Calu3 (cell line): ENCODE results near the gene SPOCK1. TPM values are rescaled to one million over a fixed set of nuclear protein-coding genes. Genes with fewer than 3 reads are reported as not detected.

Experiments
- BruUV-seq: library from RNA; stranded (reverse); fragments of 400-500 nt; replicated peaks from 2 replicates; lab custom pipeline; 2021; lab: Mats Ljungman, UMichigan
- CTCF ChIA-PET: fragments of 300-600 bp; sonication (Branson Sonifier 250); formaldehyde crosslinking; loops from one replicate; lab custom pipeline; 2022; ENCODE audit warnings: antibody characterized with exemption; lab: Charles Lee
- DNase-seq: peaks from one replicate; pipeline ENCODE4 v3.0.0; 2022
- H3K27ac Mint-ChIP-seq: one replicate; pipeline ENCODE4 v1.8.0; 2022; ENCODE audit warnings: mixed read lengths; ENCODE audit not compliant: unreplicated experiment
- H3K27me3 Mint-ChIP-seq: one replicate; pipeline ENCODE4 v1.8.0; 2022; ENCODE audit warnings: mixed read lengths; ENCODE audit not compliant: unreplicated experiment
- H3K36me3 Mint-ChIP-seq: one replicate; pipeline ENCODE4 v1.8.0; 2022; ENCODE audit warnings: mild to moderate bottlenecking, moderate library complexity, mixed read lengths; ENCODE audit not compliant: insufficient read depth, unreplicated experiment
- H3K4me1 Mint-ChIP-seq: one replicate; pipeline ENCODE4 v1.8.0; 2022; ENCODE audit warnings: mild to moderate bottlenecking, low read depth, mixed read lengths; ENCODE audit not compliant: unreplicated experiment
- H3K4me3 Mint-ChIP-seq: one replicate; pipeline ENCODE4 v1.8.0; 2022; ENCODE audit warnings: mild to moderate bottlenecking, low read depth, moderate library complexity, mixed read lengths; ENCODE audit not compliant: unreplicated experiment
- H3K9me3 Mint-ChIP-seq: one replicate; pipeline ENCODE4 v1.8.0; 2022; ENCODE audit warnings: low read depth, mixed read lengths; ENCODE audit not compliant: unreplicated experiment
- CTCF ChIP-seq: fragments of 200-600 bp; IDR thresholded peaks from one replicate; pipeline ENCODE4 v1.8.0; 2022; ENCODE audit warnings: antibody characterized with exemption; ENCODE audit not compliant: unreplicated experiment
- intact Hi-C: fragments of 100-400 bp; cut with micrococcal nuclease; formaldehyde crosslinking; loops from one replicate; pipeline ENCODE4 v1.10.0; 2022; ENCODE audit not compliant: unreplicated experiment
- total RNA-seq: library from RNA; stranded (reverse); gene quantifications from 2 replicates; pipeline ENCODE4 v1.2.3, GENCODE V29; 2022

Gene SPOCK1
- total RNA-seq, 1 experiment from 2014 or later: 3.2 TPM

GRCh38 chr5:137438932-137439331 lies 60.2 kb downstream of the SPOCK1 start:
- TF ChIP-seq CTCF: no peak
- Mint-ChIP-seq H3K27ac (no peak overlapping the region), H3K4me3 (no peak overlapping the region), H3K27me3 (peaks cover 70% of the 10 kb centered on the region), H3K4me1 (no peaks in the 10 kb centered on the region), H3K9me3 (no peaks in the 10 kb centered on the region), H3K36me3 (no peaks in the 10 kb centered on the region)
- no TSS peak for BruUV-seq
- intact Hi-C loops: no loop called here
- CTCF ChIA-PET: interaction anchor here (0.8 kb wide), 1 partner anchor 118 kb away, joined by 3 read pairs; no protein-coding TSS in a partner anchor
- no peak for DNase-seq

GRCh38 chr5:137437774-137438173 lies 61.4 kb downstream of the SPOCK1 start:
- no peaks in the 10 kb centered on the region for H3K4me1 Mint-ChIP-seq
- no peaks in the 10 kb centered on the region for H3K36me3 Mint-ChIP-seq
- H3K27me3 Mint-ChIP-seq: peaks cover 70% of the 10 kb centered on the region
- DNase-seq: no peak
- no peak overlapping the region for H3K4me3 Mint-ChIP-seq
- TF ChIP-seq CTCF: no peak
- CTCF ChIA-PET: no interaction called here
- no TSS peak for BruUV-seq
- intact Hi-C loops: no loop called here
- no peak overlapping the region for H3K27ac Mint-ChIP-seq
- H3K9me3 Mint-ChIP-seq: no peaks in the 10 kb centered on the region

- BruUV-seq: no TSS peak
Measured at GRCh38 chr5:137433539-137433938, 65.6 kb downstream of the SPOCK1 start.

GRCh38 chr5:137432376-137432775 lies 66.8 kb downstream of the SPOCK1 start:
- Mint-ChIP-seq H3K27ac (no peak overlapping the region), H3K4me3 (no peak overlapping the region), H3K4me1 (no peaks in the 10 kb centered on the region), H3K36me3 (no peaks in the 10 kb centered on the region), H3K9me3 (no peaks in the 10 kb centered on the region), H3K27me3 (peaks cover 66% of the 10 kb centered on the region)
- no TSS peak for BruUV-seq
- DNase-seq: no peak
- intact Hi-C loops: no loop called here
- no peak for TF ChIP-seq CTCF
- CTCF ChIA-PET: no interaction called here

More at GRCh38 chr5:137433539-137433938, 65.6 kb downstream of the SPOCK1 start:
- H3K9me3 Mint-ChIP-seq: no peaks in the 10 kb centered on the region
- CTCF ChIA-PET: no interaction called here
- no peaks in the 10 kb centered on the region for H3K36me3 Mint-ChIP-seq
- no peak overlapping the region for H3K4me3 Mint-ChIP-seq
- intact Hi-C loops: no loop called here
- no peaks in the 10 kb centered on the region for H3K4me1 Mint-ChIP-seq
- no peak for TF ChIP-seq CTCF
- H3K27me3 Mint-ChIP-seq: peaks cover 70% of the 10 kb centered on the region
- no peak overlapping the region for H3K27ac Mint-ChIP-seq
- no peak for DNase-seq
